ENCODE measurements around the gene PRDM9. TPM values are rescaled to one million over a fixed set of nuclear protein-coding genes. Genes with fewer than 3 reads are reported as not detected.
"Not testable (repeated sequence)": the region's sequence is repeated elsewhere in the genome, so short reads cannot be mapped to it uniquely, and the experiment has no call there.

The PRDM9 gene
- total RNA-seq, 2 experiments from 2014 or later: not detected

DNA sequence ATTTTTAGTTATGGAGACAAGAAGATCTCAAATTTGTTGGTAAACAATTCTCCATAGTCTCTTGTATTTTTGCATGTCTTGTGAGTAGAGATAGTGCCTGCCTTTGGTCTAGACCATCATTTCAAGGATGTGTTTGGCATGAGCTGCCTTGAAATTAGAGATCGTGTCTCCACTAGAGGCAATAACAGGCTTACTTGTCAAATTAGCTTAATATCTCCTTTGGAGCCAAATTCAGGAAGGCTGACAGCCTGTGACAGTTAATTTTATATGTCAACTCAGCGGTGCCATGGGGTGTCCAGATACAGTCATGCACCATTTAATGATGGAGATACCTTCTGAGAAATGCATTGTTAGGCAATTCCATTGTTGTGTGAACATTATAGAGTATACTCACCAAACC, 24.8 kb upstream of the PRDM9 start:
- H3K9me3 ChIP-seq (ENCODE audit: low read length): no peaks in the 10 kb centered on the region
- no TSS peak for BruUV-seq (replicated peaks)
- no peaks in the 10 kb centered on the region for H4K20me1 ChIP-seq (ENCODE audit: insufficient read depth, low read length)
- TF ChIP-seq, protein P1, sequence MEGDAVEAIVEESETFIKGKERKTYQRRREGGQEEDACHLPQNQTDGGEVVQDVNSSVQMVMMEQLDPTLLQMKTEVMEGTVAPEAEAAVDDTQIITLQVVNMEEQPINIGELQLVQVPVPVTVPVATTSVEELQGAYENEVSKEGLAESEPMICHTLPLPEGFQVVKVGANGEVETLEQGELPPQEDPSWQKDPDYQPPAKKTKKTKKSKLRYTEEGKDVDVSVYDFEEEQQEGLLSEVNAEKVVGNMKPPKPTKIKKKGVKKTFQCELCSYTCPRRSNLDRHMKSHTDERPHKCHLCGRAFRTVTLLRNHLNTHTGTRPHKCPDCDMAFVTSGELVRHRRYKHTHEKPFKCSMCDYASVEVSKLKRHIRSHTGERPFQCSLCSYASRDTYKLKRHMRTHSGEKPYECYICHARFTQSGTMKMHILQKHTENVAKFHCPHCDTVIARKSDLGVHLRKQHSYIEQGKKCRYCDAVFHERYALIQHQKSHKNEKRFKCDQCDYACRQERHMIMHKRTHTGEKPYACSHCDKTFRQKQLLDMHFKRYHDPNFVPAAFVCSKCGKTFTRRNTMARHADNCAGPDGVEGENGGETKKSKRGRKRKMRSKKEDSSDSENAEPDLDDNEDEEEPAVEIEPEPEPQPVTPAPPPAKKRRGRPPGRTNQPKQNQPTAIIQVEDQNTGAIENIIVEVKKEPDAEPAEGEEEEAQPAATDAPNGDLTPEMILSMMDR (conservative IDR thresholded peaks at IDR 0.05; ENCODE audit: low read length): no peak
- no peak for TF ChIP-seq EZH2phosphoT487 (IDR thresholded peaks at IDR 0.05; ENCODE audit: borderline replicate concordance, low read depth, low read length)
- H3K4me2 ChIP-seq (ENCODE audit: low read length): no peak overlapping the region
- no peak overlapping the region for H2AFZ ChIP-seq (ENCODE audit: low read length)
- no peaks in the 10 kb centered on the region for H3K36me3 ChIP-seq (ENCODE audit: insufficient read depth, low read length)
- H3K27ac ChIP-seq (ENCODE audit: low read depth, low read length, poor library complexity, severe bottlenecking): no peak overlapping the region
- intact Hi-C loops (cut with micrococcal nuclease; ENCODE audit: unreplicated experiment): no loop called here
- POLR2A ChIA-PET: no interaction called here
- no peaks in the 10 kb centered on the region for H3K4me1 ChIP-seq (ENCODE audit: insufficient read depth, low read length, poor library complexity, severe bottlenecking)
- DNase-seq (ENCODE audit: low spot score): no peak
- no peaks in the 10 kb centered on the region for H3K9me2 ChIP-seq (ENCODE audit: insufficient read depth, low read length)
- no peaks in the 10 kb centered on the region for H3K79me2 ChIP-seq (ENCODE audit: insufficient read depth, low read depth, low read length)
- no peak overlapping the region for H3K4me3 ChIP-seq (ENCODE audit: low read depth, low read length, poor library complexity, severe bottlenecking)
- CTCF ChIA-PET (ENCODE audit: unreplicated experiment): no interaction called here

GRCh38 chr5:23483090-23483489, 24.3 kb upstream of the PRDM9 start:
- CTCF ChIA-PET (ENCODE audit: unreplicated experiment): no interaction called here
- no peaks in the 10 kb centered on the region for H3K9me2 ChIP-seq (ENCODE audit: insufficient read depth, low read length)
- BruUV-seq (replicated peaks): no TSS peak
- H3K9me3 ChIP-seq (ENCODE audit: low read length): no peaks in the 10 kb centered on the region
- no peaks in the 10 kb centered on the region for H4K20me1 ChIP-seq (ENCODE audit: insufficient read depth, low read length)
- no peak for TF ChIP-seq EZH2phosphoT487 (IDR thresholded peaks at IDR 0.05; ENCODE audit: borderline replicate concordance, low read depth, low read length)
- TF ChIP-seq, protein P1 (conservative IDR thresholded peaks at IDR 0.05; ENCODE audit: low read length): no peak
- intact Hi-C loops (cut with micrococcal nuclease; ENCODE audit: unreplicated experiment): no loop called here
- H3K4me3 ChIP-seq (ENCODE audit: low read depth, low read length, poor library complexity, severe bottlenecking): no peak overlapping the region
- H3K27ac ChIP-seq (ENCODE audit: low read depth, low read length, poor library complexity, severe bottlenecking): no peak overlapping the region
- H2AFZ ChIP-seq (ENCODE audit: low read length): no peak overlapping the region
- H3K4me1 ChIP-seq (ENCODE audit: insufficient read depth, low read length, poor library complexity, severe bottlenecking): no peaks in the 10 kb centered on the region
- no peak overlapping the region for H3K4me2 ChIP-seq (ENCODE audit: low read length)
- H3K79me2 ChIP-seq (ENCODE audit: insufficient read depth, low read depth, low read length): no peaks in the 10 kb centered on the region
- DNase-seq (ENCODE audit: low spot score): no peak
- no peaks in the 10 kb centered on the region for H3K36me3 ChIP-seq (ENCODE audit: insufficient read depth, low read length)
- POLR2A ChIA-PET: no interaction called here

GRCh38 chr5:23484096-23484495, 23.3 kb upstream of the PRDM9 start:
- DNase-seq (ENCODE audit: low spot score): no peak
- H4K20me1 ChIP-seq (ENCODE audit: insufficient read depth, low read length): no peaks in the 10 kb centered on the region
- no peak overlapping the region for H3K27ac ChIP-seq (ENCODE audit: low read depth, low read length, poor library complexity, severe bottlenecking)
- no peaks in the 10 kb centered on the region for H3K9me3 ChIP-seq (ENCODE audit: low read length)
- BruUV-seq (replicated peaks): no TSS peak
- H3K79me2 ChIP-seq (ENCODE audit: insufficient read depth, low read depth, low read length): no peaks in the 10 kb centered on the region
- no peaks in the 10 kb centered on the region for H3K4me1 ChIP-seq (ENCODE audit: insufficient read depth, low read length, poor library complexity, severe bottlenecking)
- POLR2A ChIA-PET: no interaction called here
- TF ChIP-seq, protein P1 (conservative IDR thresholded peaks at IDR 0.05; ENCODE audit: low read length): no peak
- H3K9me2 ChIP-seq (ENCODE audit: insufficient read depth, low read length): no peaks in the 10 kb centered on the region
- intact Hi-C loops (cut with micrococcal nuclease; ENCODE audit: unreplicated experiment): no loop called here
- CTCF ChIA-PET (ENCODE audit: unreplicated experiment): no interaction called here
- no peaks in the 10 kb centered on the region for H3K36me3 ChIP-seq (ENCODE audit: insufficient read depth, low read length)
- no peak overlapping the region for H3K4me3 ChIP-seq (ENCODE audit: low read depth, low read length, poor library complexity, severe bottlenecking)
- H2AFZ ChIP-seq (ENCODE audit: low read length): no peak overlapping the region
- H3K4me2 ChIP-seq (ENCODE audit: low read length): no peak overlapping the region

- H3K9me3 ChIP-seq (ENCODE audit: low read length); H3K4me1 ChIP-seq (ENCODE audit: insufficient read depth, low read length, poor library complexity, severe bottlenecking); H2AFZ ChIP-seq (ENCODE audit: low read length); DNase-seq (ENCODE audit: low spot score); H3K4me2 ChIP-seq (ENCODE audit: low read length); POLR2A ChIA-PET; H3K4me3 ChIP-seq (ENCODE audit: low read depth, low read length, poor library complexity, severe bottlenecking); H3K36me3 ChIP-seq (ENCODE audit: insufficient read depth, low read length); CTCF ChIA-PET (ENCODE audit: unreplicated experiment); H3K27ac ChIP-seq (ENCODE audit: low read depth, low read length, poor library complexity, severe bottlenecking); H3K79me2 ChIP-seq (ENCODE audit: insufficient read depth, low read depth, low read length); BruUV-seq (replicated peaks); H4K20me1 ChIP-seq (ENCODE audit: insufficient read depth, low read length); H3K9me2 ChIP-seq (ENCODE audit: insufficient read depth, low read length); intact Hi-C loops (cut with micrococcal nuclease; ENCODE audit: unreplicated experiment): not testable (repeated sequence)
Measured at GRCh38 chr5:23486227-23486626, 21.2 kb upstream of the PRDM9 start.
